Endothelial cell of umbilical vein (primary cell): ENCODE results near the gene ZNF341. TPM values are rescaled to one million over a fixed set of nuclear protein-coding genes. Genes with fewer than 3 reads are reported as not detected.
A peak's percentile ranks its signal among the peaks of the same experiment; 100 is the strongest.

ENCODE experiments used
- BruUV-seq: library from RNA; stranded (reverse); fragments of 400-500 nt; replicated peaks from 2 replicates; lab custom pipeline; 2021; lab: Mats Ljungman, UMichigan
- CTCF ChIA-PET: fragments of 300-600, 350-600 bp; sonication (Branson Sonifier 250); formaldehyde crosslinking; loops from one replicate; lab custom pipeline; 2021; ENCODE audit warnings: antibody characterized with exemption, inconsistent platforms; lab: Charles Lee
- POLR2A ChIA-PET: fragments of 300-600, 350-600 bp; sonication (Branson Sonifier 250); formaldehyde crosslinking; loops from one replicate; lab custom pipeline; 2021; ENCODE audit warnings: antibody characterized with exemption, inconsistent platforms; lab: Charles Lee
- DNase-seq: peaks from one replicate; pipeline ENCODE4 v3.0.0-alpha.2; 2011; ENCODE audit warnings: low read depth, low spot score
- FAIRE-seq: peaks from 2 replicates; lab custom pipeline; 2011; peaks lifted over from hg19 to GRCh38; lab: Jason Lieb, UNC
- H2AFZ ChIP-seq: 2 replicates; pipeline ENCODE4 v1.6.0; 2012; ENCODE audit warnings: low read depth, low read length, control low read depth, inconsistent platforms
- H3K27ac ChIP-seq: 2 replicates; pipeline ENCODE4 v1.5.1; 2011; ENCODE audit warnings: low read depth, mild to moderate bottlenecking, control low read depth, low read length, moderate library complexity; ENCODE audit not compliant: insufficient read depth
- H3K27me3 ChIP-seq, 2 experiments: 2 replicates each; pipeline versions ENCODE4 v1.6.0 to v1.6.1; 2011; ENCODE audit warnings: low read length in 2 of 2, mixed read lengths in 1 of 2; ENCODE audit not compliant: control insufficient read depth in 2 of 2, insufficient read depth in 2 of 2
- H3K36me3 ChIP-seq, 2 experiments: 2 replicates in 1 of 2; 3 replicates in 1 of 2; pipeline ENCODE4 v1.5.1; 2011; ENCODE audit warnings: low read length in 2 of 2, mild to moderate bottlenecking in 1 of 2, moderate library complexity in 1 of 2; ENCODE audit not compliant: control insufficient read depth in 2 of 2, insufficient read depth in 2 of 2; ENCODE audit errors: extremely low read depth in 1 of 2
- H3K4me1 ChIP-seq: 3 replicates; pipeline ENCODE4 v1.5.1; 2011; ENCODE audit warnings: mild to moderate bottlenecking, low read length; ENCODE audit not compliant: control insufficient read depth, insufficient read depth; ENCODE audit errors: extremely low read depth
- H3K4me2 ChIP-seq: 2 replicates; pipeline ENCODE4 v1.6.1; 2011; ENCODE audit warnings: low read length, control low read depth, mixed read lengths; ENCODE audit not compliant: insufficient read depth
- H3K4me3 ChIP-seq, 3 experiments: fragments of 200-600 bp in 1 of 3; sonication (generic), shearing (Covaris generic) in 1 of 3; replicated peaks in 1 of 3; 2 replicates each; pipeline ENCODE4 v1.5.1; 2011 to 2016; ENCODE audit warnings: control low read depth in 3 of 3, low read length in 3 of 3, mild to moderate bottlenecking in 2 of 3, inconsistent platforms in 1 of 3, low read depth in 1 of 3, moderate library complexity in 1 of 3; ENCODE audit not compliant: insufficient read depth in 1 of 3
- H3K79me2 ChIP-seq: 2 replicates; pipeline ENCODE4 v1.6.0; 2012; ENCODE audit warnings: low read length, inconsistent platforms; ENCODE audit not compliant: control insufficient read depth, insufficient read depth
- H3K9ac ChIP-seq: replicated peaks from 2 replicates; pipeline ENCODE3; 2011; ENCODE audit warnings: low read length, control low read depth; ENCODE audit not compliant: insufficient read depth; ENCODE audit errors: extremely low read depth
- H3K9me1 ChIP-seq: replicated peaks from 3 replicates; pipeline ENCODE4 v1.6.0; 2011; ENCODE audit warnings: mild to moderate bottlenecking, low read length; ENCODE audit not compliant: control insufficient read depth, insufficient read depth; ENCODE audit errors: extremely low read depth
- H3K9me3 ChIP-seq: replicated peaks from 2 replicates; pipeline ENCODE4 v1.5.1; 2012; ENCODE audit warnings: low read length, inconsistent platforms; ENCODE audit not compliant: control insufficient read depth, insufficient read depth
- H4K20me1 ChIP-seq: replicated peaks from 2 replicates; pipeline ENCODE3; 2011; ENCODE audit warnings: mild to moderate bottlenecking, low read length; ENCODE audit not compliant: control insufficient read depth, insufficient read depth; ENCODE audit errors: extremely low read depth
- CTCF ChIP-seq, 2 donors: IDR thresholded peaks; 1 replicate in 1 of 2; 2 replicates in 1 of 2; pipeline ENCODE4 v1.5.1; 2011; ENCODE audit warnings: low read length in 2 of 2, mild to moderate bottlenecking in 2 of 2, moderate library complexity in 2 of 2, control low read depth in 1 of 2, inconsistent platforms in 1 of 2, low read depth in 1 of 2; ENCODE audit not compliant: insufficient read depth in 1 of 2; ENCODE audit errors: extremely low read depth in 1 of 2
- GATA2 ChIP-seq: IDR thresholded peaks from 2 replicates; pipeline ENCODE4 v1.7.0; 2011; ENCODE audit warnings: low read depth, mild to moderate bottlenecking, moderate library complexity, mixed read lengths, low read length; ENCODE audit not compliant: insufficient read length, insufficient read depth
- JUN ChIP-seq: IDR thresholded peaks from 2 replicates; pipeline ENCODE4 v1.6.1; 2011; ENCODE audit warnings: borderline replicate concordance, low read depth; ENCODE audit not compliant: insufficient read length, insufficient read depth
- POLR2A ChIP-seq: IDR thresholded peaks from 2 replicates; pipeline ENCODE4 v1.6.1; 2012; ENCODE audit warnings: low read depth, mild to moderate bottlenecking, control low read depth, low read length
- POLR2AphosphoS5 ChIP-seq: IDR thresholded peaks from 2 replicates; pipeline ENCODE4 v1.6.1; 2012; ENCODE audit warnings: low read depth, mild to moderate bottlenecking, control low read depth, low read length, moderate library complexity; ENCODE audit not compliant: insufficient read depth
- dilution Hi-C: fragments of 300-500 bp; cut with MboI; formaldehyde crosslinking; loops from one replicate; pipeline ENCODE4 v1.15.0; 2019; ENCODE audit warnings: low sequenced_read_pairs; ENCODE audit not compliant: extremely low pct_ligation_motif_present
- intact Hi-C: fragments of 100-400 bp; cut with micrococcal nuclease; formaldehyde crosslinking; loops from one replicate; pipeline ENCODE4 v1.10.0; 2022
- polyA plus RNA-seq, 4 experiments: library from polyadenylated mRNA; depleted of rRNA in 3 of 4; stranded (reverse) in 3 of 4; unstranded in 1 of 4; fragments of >200 nt; gene quantifications; 2 replicates each; pipeline versions ENCODE4 v1.2.1 to v1.2.3, GENCODE V29; 2011 to 2012; ENCODE audit warnings: missing spikeins in 1 of 4
- total RNA-seq: library from RNA; stranded (reverse); gene quantifications from 2 replicates; pipeline ENCODE4 v1.2.3, GENCODE V29; 2021

Gene ZNF341
- total and polyA plus RNA-seq, 2 donors (not counting 3 experiments of a cell fraction or from before 2014, with no cell fraction given): 4.9 TPM

DNA sequence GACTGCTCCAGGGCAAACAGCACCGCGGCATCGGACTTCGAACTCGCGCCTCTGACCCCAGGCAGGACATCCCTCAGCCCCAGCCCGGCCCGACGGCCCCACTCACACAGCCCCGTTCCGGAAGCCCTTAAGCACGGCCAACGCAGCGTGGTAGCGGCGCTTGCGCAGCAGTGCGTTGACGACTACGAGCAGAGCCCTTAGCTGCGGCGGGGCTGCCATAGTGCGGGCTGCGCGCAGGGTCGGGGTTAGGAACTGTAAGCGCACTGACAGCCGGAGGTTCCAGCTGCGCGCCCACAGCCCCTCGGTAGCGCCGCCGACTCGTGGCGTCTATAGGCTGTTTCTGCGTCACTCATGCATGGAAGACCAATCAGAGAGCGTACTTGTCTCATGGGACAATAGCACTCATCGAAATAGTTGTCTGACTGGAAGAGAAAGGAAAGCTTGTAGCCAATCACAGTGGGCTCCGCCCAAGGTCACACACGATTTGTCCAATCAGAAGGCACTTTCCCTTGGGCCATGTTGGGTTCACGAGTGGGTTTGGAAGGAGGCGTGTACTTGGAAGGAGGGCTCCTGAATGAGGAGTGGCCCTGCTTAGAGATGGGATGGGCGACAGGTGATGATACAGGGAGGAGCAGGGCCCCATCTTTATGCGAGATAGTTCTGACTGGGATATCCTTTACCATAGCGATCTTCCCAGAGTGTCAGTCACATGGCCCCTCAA lies 11.6 kb upstream of the ZNF341 start, which contains the start of gene PXMP4:
TSS of gene PXMP4 (minus strand) at position 322 of the 721 bp plus-strand sequence. CDS start at position 219, 103 bp downstream.
- TF ChIP-seq POLR2A: peak; percentile 56
- no peak for TF ChIP-seq JUN
- TF ChIP-seq GATA2: no peak
- no peak for TF ChIP-seq CTCF (IDR thresholded peaks at IDR 0.05; ENCODE audit: extremely low read depth in 1 of 2, insufficient read depth in 1 of 2, low read depth in 1 of 2, low read length in 2 of 2)
- peak; percentile 56 for TF ChIP-seq POLR2AphosphoS5
- POLR2A ChIA-PET: no interaction called here
- Histone ChIP-seq H2AFZ (peak within 1 kb of the TSS; percentile 94), H3K36me3 (no peaks in the 10 kb centered on the region), H3K4me3 (peak within 1 kb of the TSS in 2 of 3 experiments; percentile 34 to 68), H4K20me1 (no peaks in the 10 kb centered on the region), H3K27ac (no peak within 1 kb of the TSS), H3K9me1 (no peaks in the 10 kb centered on the region), H3K27me3 (no peaks in the 10 kb centered on the region), H3K9me3 (no peaks in the 10 kb centered on the region), H3K79me2 (no peaks in the 10 kb centered on the region), H3K4me1 (peaks cover 2% of the 10 kb centered on the region), H3K9ac (no peak within 1 kb of the TSS), H3K4me2 (peak within 1 kb of the TSS; percentile 29)
- dilution Hi-C loops: no loop called here
- CTCF ChIA-PET: interaction anchor here (0.7 to 2.7 kb wide), 6 partner anchors 12 to 273 kb away, joined by 3 to 10 read pairs (median 4); partner anchors contain the start of gene ZNF341
- no TSS peak for BruUV-seq
- intact Hi-C loops: no loop called here
- FAIRE-seq (peak; percentile 100), DNase-seq (peak; percentile 97)
